ENCODE measurements around the gene TTC1.

DNA sequence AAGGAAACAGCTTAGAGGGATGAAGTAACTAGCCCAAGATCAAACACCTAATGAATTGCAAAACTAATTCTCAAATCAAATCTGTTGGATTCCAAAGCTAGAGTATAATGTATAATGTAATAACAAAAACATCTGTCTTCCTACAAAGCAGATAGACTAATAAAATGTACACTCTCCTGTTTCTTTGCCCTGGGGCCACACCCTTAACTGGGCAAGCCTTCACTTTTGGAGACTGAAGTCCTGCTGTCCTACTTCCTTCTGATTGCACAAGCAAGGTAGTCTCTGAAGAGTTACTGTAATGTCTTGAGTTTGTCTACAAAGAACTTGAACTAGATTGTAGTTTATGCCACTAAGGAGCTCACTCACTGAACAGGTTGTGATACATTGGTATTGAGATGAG, 2.5 kb downstream of the TTC1 start:
- TF ChIP-seq, protein P1, sequence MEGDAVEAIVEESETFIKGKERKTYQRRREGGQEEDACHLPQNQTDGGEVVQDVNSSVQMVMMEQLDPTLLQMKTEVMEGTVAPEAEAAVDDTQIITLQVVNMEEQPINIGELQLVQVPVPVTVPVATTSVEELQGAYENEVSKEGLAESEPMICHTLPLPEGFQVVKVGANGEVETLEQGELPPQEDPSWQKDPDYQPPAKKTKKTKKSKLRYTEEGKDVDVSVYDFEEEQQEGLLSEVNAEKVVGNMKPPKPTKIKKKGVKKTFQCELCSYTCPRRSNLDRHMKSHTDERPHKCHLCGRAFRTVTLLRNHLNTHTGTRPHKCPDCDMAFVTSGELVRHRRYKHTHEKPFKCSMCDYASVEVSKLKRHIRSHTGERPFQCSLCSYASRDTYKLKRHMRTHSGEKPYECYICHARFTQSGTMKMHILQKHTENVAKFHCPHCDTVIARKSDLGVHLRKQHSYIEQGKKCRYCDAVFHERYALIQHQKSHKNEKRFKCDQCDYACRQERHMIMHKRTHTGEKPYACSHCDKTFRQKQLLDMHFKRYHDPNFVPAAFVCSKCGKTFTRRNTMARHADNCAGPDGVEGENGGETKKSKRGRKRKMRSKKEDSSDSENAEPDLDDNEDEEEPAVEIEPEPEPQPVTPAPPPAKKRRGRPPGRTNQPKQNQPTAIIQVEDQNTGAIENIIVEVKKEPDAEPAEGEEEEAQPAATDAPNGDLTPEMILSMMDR (IDR thresholded peaks at IDR 0.05; ENCODE audit: low read depth, low read length, poor library complexity, severe bottlenecking): no peak
- no peak for TF ChIP-seq EZH2phosphoT487 (IDR thresholded peaks at IDR 0.05; ENCODE audit: borderline replicate concordance, low read length)

Measured in DOHH2 (cell line).